Heart right ventricle (tissue), 16 donors: ENCODE results near the gene SART3. TPM values are rescaled to one million over a fixed set of nuclear protein-coding genes. Genes with fewer than 3 reads are reported as not detected.

ENCODE experiments used
- ATAC-seq, 8 donors: fragments of 200-7000 bp; cut with Tn5 transposase; one replicate each; pipeline ENCODE4 v1.9.1; 2020; ENCODE audit warnings: mild to moderate bottlenecking in 8 of 8, moderate library complexity in 8 of 8, moderate number of reproducible peaks in 1 of 8
- DNase-seq, 2 donors: peaks; one replicate each; pipeline ENCODE4 v3.0.0-alpha.2; 2020
- H3K27ac ChIP-seq, 10 donors: fragments of 200-600 bp; sonication (generic) in 2 of 10; one replicate each; pipeline versions ENCODE4 v1.5.0 to v1.8.0; 2020 to 2022; ENCODE audit warnings: mild to moderate bottlenecking in 3 of 10
- H3K27me3 ChIP-seq, 7 donors: fragments of 200-600 bp; one replicate each; pipeline ENCODE4 v1.8.0; 2021 to 2022; ENCODE audit warnings: mild to moderate bottlenecking in 2 of 7
- H3K36me3 ChIP-seq, 9 donors: fragments of 200-600 bp; sonication (generic) in 1 of 9; one replicate each; pipeline versions ENCODE4 v1.5.0 to v1.8.0; 2020 to 2022; ENCODE audit warnings: mild to moderate bottlenecking in 2 of 9
- H3K4me1 ChIP-seq, 9 donors: fragments of 200-600 bp; sonication (generic) in 1 of 9; one replicate each; pipeline versions ENCODE4 v1.5.0 to v1.8.0; 2020 to 2022; ENCODE audit warnings: mild to moderate bottlenecking in 4 of 9
- H3K4me3 ChIP-seq, 10 donors: fragments of 200-600 bp; sonication (generic) in 2 of 10; one replicate each; pipeline versions ENCODE4 v1.5.0 to v1.8.0; 2020 to 2022; ENCODE audit warnings: mild to moderate bottlenecking in 7 of 10, moderate library complexity in 2 of 10
- H3K9me3 ChIP-seq, 11 donors: fragments of 200-600 bp in 10 of 11; sonication (generic) in 2 of 11; one replicate each; pipeline versions ENCODE4 v1.5.0 to v1.8.0; 2013 to 2022; ENCODE audit warnings: mild to moderate bottlenecking in 2 of 11, control low read depth in 1 of 11, moderate library complexity in 1 of 11
- CTCF ChIP-seq, 9 donors: fragments of 200-600 bp; sonication (generic) in 2 of 9; IDR thresholded peaks; one replicate each; pipeline versions ENCODE4 v1.5.0 to v1.8.0; 2021 to 2022; ENCODE audit warnings: antibody characterized with exemption in 9 of 9, mild to moderate bottlenecking in 5 of 9, moderate library complexity in 1 of 9
- WGBS, 2 donors: extraction: QIAGEN DNeasy Blood & Tissue Kit; methylation state at CpG; one replicate each; pipeline ENCODE4 v1.1.7; 2013; ENCODE audit warnings: inconsistent platforms in 1 of 2; 5-methylcytosine and 5-hydroxymethylcytosine counted together
- intact Hi-C, 10 donors: fragments of 100-400 bp; cut with DNase I; formaldehyde crosslinking; loops; one replicate each; pipeline versions ENCODE4 v1.11.1 to v1.14.2; 2022
- polyA plus RNA-seq, 2 donors: library from polyadenylated mRNA; stranded (reverse); fragments of 200-250 nt; gene quantifications; one replicate each; pipeline ENCODE4 v1.2.3, GENCODE V29; 2013
- total RNA-seq, 10 donors: library from RNA; stranded (reverse); fragmentation: NEBNext Ultra II Directional in 3 of 10; extraction: Animal tissue kit (Norgen Biotek cat#: 25700) in 3 of 10; gene quantifications; one replicate each; pipeline versions ENCODE4 v1.2.1 to v1.2.4, GENCODE V29; 2021 to 2023
- donor health status: Arrhythmogenic right ventricular cardiomyopathy.
- donor health status: ischemic (EF 13 %, LVEDD 7.1; RV severe dilation, severe dysfunction).
- donor health status: healthy with polysubstance abuse.
- donor health status: DM: no; HTN: yes; CAD: no.
- donor health status: DM: no; HTN: no; CAD: no.
- donor health status: ischemic (EF 25% LVEDD 6.9; RV normal size, moderate dysfunction).
- donor health status: ischemic (EF 25% LVEDD 5.7; RV mildly dilated, moderate dysfunction).
- donor health status: healthy.
- donor health status: DM: yes; HTN: yes; CAD: no.
- donor health status: Ischemic cardiomyopathy.
- donor health status: ischemic (EF 35%, LVEDD 5.7; RV mildly dilated, moderate dysfunction).
- donor health status: nonischemic (EF 11% LVEDD 7.7; RV severe dilation, severe dysfunction).
- donor health status: DM: yes; HTN: yes; CAD: no.
- donor health status: PGD.
- donor health status: ischemic (EF 29% LVEDD 5.4; RV normal size, mild dysfunction).
- donor health status: nonischemic (EF 23%, LVEDD 6.1; RV moderate dilation, normal function).

The SART3 gene
- total and polyA plus RNA-seq, 12 donors, result 13.5 to 38.0 (median 24.4) TPM

GRCh38 chr12:108563136-108563803, 2.3 kb upstream of the SART3 start:
- TF ChIP-seq CTCF (IDR thresholded peaks at IDR 0.05), result peak; percentile 69 to 97 (median 88)
- Histone ChIP-seq H3K4me1 (peaks cover 5 to 80% (median 60%) of the 10 kb centered on the region in 9 donors), H3K27ac (peak overlapping the region; percentile 40 to 97 (median 92)), H3K27me3 (no peaks in the 10 kb centered on the region), H3K4me3 (peak overlapping the region; percentile 57 to 99 (median 90)), H3K36me3 (peaks cover 0 to 46% (median 41%) of the 10 kb centered on the region in 9 donors), H3K9me3 (no peaks in the 10 kb centered on the region)
- intact Hi-C loops, result loop anchor here in 9 of 10 donors (1.0 to 10.0 kb wide), 15 partner anchors 54 to 532 kb away; partner anchors contain the start of genes ALKBH2 (in 7 of the 9), SSH1 (in 4 of the 9), CORO1C (in 2 of the 9) and UNG (in 1 of the 9)
- WGBS, 2 donors, result 1 to 2% methylated on average over 14 of the region's 14 CpGs
- ATAC-seq (peak; percentile 23 to 65 (median 52)), DNase-seq (peak; percentile 75 to 87)

GRCh38 chr12:108562348-108563135, 1.6 kb upstream of the SART3 start, which contains the start of gene ISCU:
Gene ISCU, plus strand, starts transcription at chr12:108562596. Its CDS starts 27 bp downstream, at chr12:108562623.
- peak; percentile 98 to 99 for DNase-seq
- Histone ChIP-seq H3K9me3 (no peaks in the 10 kb centered on the region), H3K27me3 (no peaks in the 10 kb centered on the region), H3K4me3 (peak within 1 kb of the TSS; percentile 57 to 99 (median 90)), H3K27ac (peak within 1 kb of the TSS; percentile 78 to 97 (median 94)), H3K4me1 (peaks cover 5 to 80% (median 67%) of the 10 kb centered on the region in 9 donors), H3K36me3 (peaks cover 0 to 46% (median 33%) of the 10 kb centered on the region in 9 donors)
- intact Hi-C loops, result loop anchor here in 9 of 10 donors (1.0 to 10.0 kb wide), 15 partner anchors 54 to 532 kb away; partner anchors contain the start of genes ALKBH2 (in 7 of the 9), SSH1 (in 4 of the 9), CORO1C (in 2 of the 9) and UNG (in 1 of the 9)
- no peak for TF ChIP-seq CTCF (IDR thresholded peaks at IDR 0.05)
- peak; percentile 88 to 95 (median 92) for ATAC-seq
- WGBS, 2 donors, result 0 to 1% methylated on average over 65 to 72 of the region's 72 CpGs

GRCh38 chr12:108561852-108562347, 927 bp upstream of the SART3 start:
- DNase-seq (no peak), ATAC-seq (peak in 5 of 8 donors; percentile 0 to 1 (median 0))
- Histone ChIP-seq H3K27ac (peak overlapping the region in 9 of 10 donors; percentile 78 to 97 (median 91)), H3K4me1 (peaks cover 5 to 80% (median 74%) of the 10 kb centered on the region in 9 donors), H3K9me3 (no peaks in the 10 kb centered on the region), H3K36me3 (peaks cover 0 to 46% (median 27%) of the 10 kb centered on the region in 9 donors), H3K4me3 (peak overlapping the region; percentile 57 to 99 (median 88)), H3K27me3 (no peaks in the 10 kb centered on the region)
- no peak for TF ChIP-seq CTCF (IDR thresholded peaks at IDR 0.05)
- WGBS, 2 donors, result 1% methylated on average over 20 of the region's 20 CpGs
- intact Hi-C loops, result loop anchor here in 9 of 10 donors (2.0 to 10.0 kb wide), 14 partner anchors 55 to 533 kb away; partner anchors contain the start of genes ALKBH2 (in 7 of the 9), SSH1 (in 4 of the 9), CORO1C (in 2 of the 9) and UNG (in 1 of the 9)
